K562 (cell line): Measurements from ENCODE around the gene SLC27A4. TPM values are rescaled to one million over a fixed set of nuclear protein-coding genes. Genes with fewer than 3 reads are reported as not detected.

Experiments
- BCL6 ChIP-seq: fragments of 250-450 bp; sonication (Bioruptor Pico); IDR thresholded peaks from 2 replicates; pipeline ENCODE4 v1.4.0; 2020
- CEBPB ChIP-seq: fragments of 450-650 bp; IDR thresholded peaks from 2 replicates; pipeline ENCODE4 v1.6.1; 2016; ENCODE audit warnings: missing genetic modification characterization, missing compliant biosample characterization
- EZH2 ChIP-seq: IDR thresholded peaks from 2 replicates; pipeline ENCODE4 v1.6.1; 2012; ENCODE audit warnings: low read depth, mild to moderate bottlenecking, inconsistent platforms, low read length, borderline replicate concordance
- FOXP4 ChIP-seq: sonication (generic); formaldehyde crosslinking; IDR thresholded peaks from 2 replicates; pipeline ENCODE4 v1.8.0; 2022; ENCODE audit warnings: mild to moderate bottlenecking, missing genetic modification reagents, borderline replicate concordance
- HOXB6 ChIP-seq: fragments of 250-450 bp; sonication (Bioruptor Pico); IDR thresholded peaks from 2 replicates; pipeline ENCODE4 v1.5.1; 2022; ENCODE audit warnings: mild to moderate bottlenecking, borderline replicate concordance
- MBD1 ChIP-seq: fragments of 250-450 bp; sonication (Bioruptor Pico); IDR thresholded peaks from 2 replicates; pipeline ENCODE4 v1.8.0; 2022; ENCODE audit warnings: inconsistent platforms
- SMARCC2 ChIP-seq: fragments of 450-650 bp; IDR thresholded peaks from 2 replicates; pipeline ENCODE4 v1.6.1; 2017; ENCODE audit warnings: antibody characterized with exemption, moderate library complexity, mild to moderate bottlenecking, low read depth
- polyA plus RNA-seq, 8 experiments: library from polyadenylated mRNA; depleted of rRNA in 4 of 8; stranded (reverse) in 5 of 8; unstranded in 3 of 8; fragments of >200 nt; fragmentation: Nextera tagmentation in 2 of 8; fragmentation: Illumina TruSeq in 1 of 8; extraction: Ambion mirVana in 2 of 8; extraction: Trizol in 1 of 8; gene quantifications; 2 replicates each; pipeline versions ENCODE4 v1.2.1 to v1.2.3, GENCODE V29; 2011 to 2014; ENCODE audit warnings: inconsistent platforms in 1 of 8, missing spikeins in 1 of 8
- total RNA-seq, 7 experiments: library from RNA; depleted of rRNA in 6 of 7; stranded (reverse); fragments of >200 nt in 6 of 7; fragmentation: Illumina TruSeq in 2 of 7; extraction: Trizol in 2 of 7; gene quantifications; 2 replicates each; pipeline versions ENCODE4 v1.2.1 to v1.2.3, GENCODE V29; 2011 to 2021; ENCODE audit warnings: low replicate concordance in 1 of 7

Gene SLC27A4
- total and polyA plus RNA-seq, 9 of the 15 experiments (the other 6 are each of a cell fraction or from before 2014, with no cell fraction given) = 0.25 to 35.7 (median 14.0) TPM

- TF ChIP-seq MBD1 (CRISPR knock-in tag) = no peak
- no peak for TF ChIP-seq SMARCC2
- TF ChIP-seq FOXP4 (CRISPR knock-in tag) = no peak
- no peak for TF ChIP-seq BCL6 (CRISPR knock-in tag)
- TF ChIP-seq EZH2 = no peak
- no peak for TF ChIP-seq CEBPB (tag)
- no peak for TF ChIP-seq HOXB6 (CRISPR knock-in tag)
These were observed 41.9 kb downstream of the SLC27A4 start (continued) for GRCh38 chr9:128382261-128382660.
